Colonic mucosa (tissue), 4 donors: ENCODE results near the gene OPRL1. TPM values are rescaled to one million over a fixed set of nuclear protein-coding genes. Genes with fewer than 3 reads are reported as not detected.
"Not testable (repeated sequence)": the region's sequence is repeated elsewhere in the genome, so short reads cannot be mapped to it uniquely, and the experiment has no call there.

Experiments used
- DNase-seq: peaks from one replicate; pipeline ENCODE4 v3.0.0-alpha.2; 2020
- H3K27ac ChIP-seq: fragments of 200-600 bp; one replicate; pipeline ENCODE4 v1.8.0; 2021
- H3K27me3 ChIP-seq: fragments of 200-600 bp; one replicate; pipeline ENCODE4 v1.8.0; 2021
- H3K36me3 ChIP-seq: fragments of 200-600 bp; one replicate; pipeline ENCODE4 v1.8.0; 2021
- H3K4me1 ChIP-seq: fragments of 200-600 bp; one replicate; pipeline ENCODE4 v1.8.0; 2021; ENCODE audit warnings: mild to moderate bottlenecking
- H3K4me3 ChIP-seq: fragments of 200-600 bp; one replicate; pipeline ENCODE4 v1.8.0; 2021
- H3K9ac ChIP-seq, 2 donors: one replicate each; pipeline ENCODE4 v1.7.0; 2013; ENCODE audit warnings: control low read depth in 2 of 2, low read depth in 2 of 2, low read length in 2 of 2
- H3K9me3 ChIP-seq: fragments of 200-600 bp; one replicate; pipeline ENCODE4 v1.8.0; 2021
- CTCF ChIP-seq: fragments of 200-600 bp; IDR thresholded peaks from one replicate; pipeline ENCODE4 v1.8.0; 2022; ENCODE audit warnings: antibody characterized with exemption, mild to moderate bottlenecking
- intact Hi-C: fragments of 100-400 bp; cut with DNase I; formaldehyde crosslinking; loops from one replicate; pipeline ENCODE4 v1.14.1; 2022
- total RNA-seq, 2 donors: library from RNA; stranded (reverse); fragmentation: NEBNext Ultra II Directional in 1 of 2; extraction: Animal tissue kit (Norgen Biotek cat#: 25700) in 1 of 2; gene quantifications; one replicate each; pipeline ENCODE4 v1.2.1, GENCODE V29; 2021
- donor health status: healthy.
- donor health status: DM: no; HTN: no; CAD: no.
- donor health status: DM: no; HTN: no; CAD: no.

Gene OPRL1
- total RNA-seq, 2 donors from 2014 or later = 0.24 to 0.25 TPM

DNA sequence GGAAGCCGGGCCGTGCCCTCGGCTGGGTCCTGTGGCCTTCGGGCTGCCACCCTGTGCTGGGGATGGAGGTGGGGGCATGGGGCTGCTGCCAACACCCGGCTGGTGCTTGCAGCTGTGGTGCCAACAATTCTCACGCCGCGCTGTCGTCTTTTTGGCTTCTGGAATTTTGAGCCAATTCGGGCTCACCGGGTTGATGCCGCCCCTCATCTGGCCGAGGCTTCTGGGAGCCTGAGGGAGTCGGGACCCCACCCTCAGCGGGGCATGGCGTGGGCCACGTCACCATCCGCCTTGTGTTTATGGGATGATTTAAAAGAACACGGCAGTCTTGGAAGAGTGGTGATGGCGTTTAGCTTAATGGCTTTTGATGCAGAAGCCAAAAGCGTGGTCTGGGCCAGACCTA, 36.1 kb downstream of the OPRL1 start:
- TF ChIP-seq CTCF = no peak
- no peak overlapping the region for H3K27ac ChIP-seq
- H3K4me3 ChIP-seq = no peak overlapping the region

DNA sequence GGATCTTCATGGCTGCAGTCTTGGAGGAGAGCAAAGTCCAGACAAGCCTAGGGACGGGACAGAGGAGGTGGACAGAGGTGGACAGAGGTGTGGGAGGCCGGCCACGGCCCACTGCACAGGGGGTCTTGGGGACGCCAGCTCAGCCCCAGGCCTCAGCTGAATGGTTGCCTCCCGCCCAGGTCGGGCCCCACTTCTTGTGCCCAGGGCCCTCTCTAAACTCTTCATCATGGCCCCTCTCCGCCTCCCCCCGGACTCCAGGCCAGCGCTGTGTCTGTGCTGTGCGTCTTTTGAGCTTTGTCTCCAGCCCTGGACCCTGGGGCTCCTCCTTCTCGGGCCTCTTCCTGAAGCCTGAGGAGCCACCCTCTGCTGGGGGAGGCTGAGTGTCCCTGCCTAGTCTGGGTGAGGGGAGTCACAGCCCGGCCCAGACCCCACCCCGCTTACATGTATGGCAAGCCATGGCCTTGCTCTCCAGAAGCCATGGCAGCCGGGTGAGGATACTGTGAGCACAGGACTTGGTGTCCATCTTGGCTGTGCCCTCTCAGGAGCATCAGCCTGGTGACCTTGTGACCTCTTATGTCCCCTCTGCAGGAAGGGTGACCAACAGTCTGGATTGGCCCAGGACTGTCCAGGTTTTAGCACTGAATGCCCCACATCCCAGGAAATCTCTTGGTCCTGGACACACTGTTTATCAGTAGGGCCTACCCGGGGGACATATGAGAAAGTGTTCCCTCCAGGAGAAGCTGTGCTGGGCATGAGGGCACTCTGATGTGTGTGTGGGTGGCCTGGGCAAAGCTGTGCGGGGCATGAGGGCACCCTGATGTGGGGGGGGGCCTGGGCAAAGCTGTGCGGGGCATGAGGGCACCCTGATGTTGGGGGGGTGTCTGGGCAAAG, 36.9 kb downstream of the OPRL1 start:
- intact Hi-C loops = no loop called here
- H3K4me1 ChIP-seq = no peaks in the 10 kb centered on the region

More for the DNA sequence above, 36.1 kb downstream of the OPRL1 start:
- no peaks in the 10 kb centered on the region for H3K36me3 ChIP-seq
- no peaks in the 10 kb centered on the region for H3K4me1 ChIP-seq
- H3K27me3 ChIP-seq = no peaks in the 10 kb centered on the region
- no peaks in the 10 kb centered on the region for H3K9me3 ChIP-seq
- no peak overlapping the region for H3K9ac ChIP-seq
- intact Hi-C loops = no loop called here
- no peak for DNase-seq

GRCh38 chr20:64117432-64117777, 37.5 kb downstream of the OPRL1 start:
- H3K27me3 ChIP-seq, DNase-seq, H3K4me1 ChIP-seq, H3K9me3 ChIP-seq, H3K27ac ChIP-seq, H3K4me3 ChIP-seq, H3K9ac ChIP-seq, intact Hi-C loops, H3K36me3 ChIP-seq: not testable (repeated sequence)

More for the DNA sequence above, 36.9 kb downstream of the OPRL1 start:
- Histone ChIP-seq H3K9ac (no peak overlapping the region), H3K36me3 (no peaks in the 10 kb centered on the region), H3K27ac (no peak overlapping the region), H3K4me3 (no peak overlapping the region), H3K27me3 (no peaks in the 10 kb centered on the region), H3K9me3 (no peaks in the 10 kb centered on the region)
- no peak for DNase-seq
- TF ChIP-seq CTCF = no peak

GRCh38 chr20:64119301-64119680, 39.4 kb downstream of the OPRL1 start:
- Histone ChIP-seq H3K27me3 (no peaks in the 10 kb centered on the region), H3K4me1 (no peaks in the 10 kb centered on the region), H3K4me3 (no peak overlapping the region), H3K27ac (no peak overlapping the region), H3K36me3 (no peaks in the 10 kb centered on the region), H3K9ac (no peak overlapping the region), H3K9me3 (no peaks in the 10 kb centered on the region)
- no peak for DNase-seq
- TF ChIP-seq CTCF = no peak
- intact Hi-C loops = no loop called here

GRCh38 chr20:64119681-64120341, 39.9 kb downstream of the OPRL1 start:
- H3K36me3 ChIP-seq = no peaks in the 10 kb centered on the region
- H3K4me3 ChIP-seq = no peak overlapping the region
- no peaks in the 10 kb centered on the region for H3K27me3 ChIP-seq
- intact Hi-C loops = no loop called here
- DNase-seq = no peak
- no peaks in the 10 kb centered on the region for H3K9me3 ChIP-seq
- TF ChIP-seq CTCF = no peak
- no peaks in the 10 kb centered on the region for H3K4me1 ChIP-seq
- H3K9ac ChIP-seq = no peak overlapping the region
- H3K27ac ChIP-seq = no peak overlapping the region

DNA sequence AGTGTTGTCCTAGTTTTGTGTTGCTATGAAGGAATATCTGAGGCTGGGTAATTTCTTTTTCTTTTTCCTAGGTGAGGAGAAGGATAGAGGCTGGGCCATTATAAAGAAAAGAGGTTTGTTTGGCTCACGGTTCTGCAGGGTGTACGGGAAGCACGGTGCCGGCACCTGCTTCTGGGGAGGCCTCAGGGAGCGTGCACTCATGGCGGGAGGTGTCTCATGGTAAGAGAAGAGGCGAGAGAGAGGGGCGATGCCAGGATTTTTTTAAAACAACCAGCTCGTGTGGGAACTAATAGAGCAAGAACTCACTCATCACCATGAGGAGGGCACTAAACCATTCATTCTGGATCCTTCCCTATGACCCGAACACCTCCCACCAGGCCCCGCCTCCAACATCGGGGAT, 41.7 kb downstream of the OPRL1 start:
- no peaks in the 10 kb centered on the region for H3K4me1 ChIP-seq
- no peak overlapping the region for H3K27ac ChIP-seq
- no peaks in the 10 kb centered on the region for H3K27me3 ChIP-seq
- no peaks in the 10 kb centered on the region for H3K36me3 ChIP-seq
- no peak overlapping the region for H3K9ac ChIP-seq
- no peaks in the 10 kb centered on the region for H3K9me3 ChIP-seq
- intact Hi-C loops = no loop called here
- TF ChIP-seq CTCF = no peak
- no peak for DNase-seq
- H3K4me3 ChIP-seq = no peak overlapping the region

DNA sequence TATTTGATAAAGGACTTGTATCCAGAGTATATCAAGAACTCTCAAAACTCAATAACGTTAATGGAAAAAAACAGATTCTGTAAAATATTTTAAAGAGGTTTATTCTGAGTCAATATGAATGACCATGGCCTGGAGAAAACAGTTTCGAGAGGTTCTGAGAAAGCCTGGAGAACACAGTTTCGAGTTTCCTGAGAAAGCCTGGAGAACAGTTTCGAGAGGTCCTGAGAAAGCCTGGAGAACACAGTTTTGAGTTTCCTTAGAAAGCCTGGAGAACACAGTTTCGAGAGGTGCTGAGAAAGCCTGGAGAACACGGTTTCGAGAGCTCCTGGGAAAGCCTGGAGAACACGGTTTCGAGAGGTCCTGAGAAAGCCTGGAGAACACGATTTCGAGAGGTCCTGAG, 43.0 kb downstream of the OPRL1 start:
- H3K4me1 ChIP-seq = not testable (repeated sequence)

DNA sequence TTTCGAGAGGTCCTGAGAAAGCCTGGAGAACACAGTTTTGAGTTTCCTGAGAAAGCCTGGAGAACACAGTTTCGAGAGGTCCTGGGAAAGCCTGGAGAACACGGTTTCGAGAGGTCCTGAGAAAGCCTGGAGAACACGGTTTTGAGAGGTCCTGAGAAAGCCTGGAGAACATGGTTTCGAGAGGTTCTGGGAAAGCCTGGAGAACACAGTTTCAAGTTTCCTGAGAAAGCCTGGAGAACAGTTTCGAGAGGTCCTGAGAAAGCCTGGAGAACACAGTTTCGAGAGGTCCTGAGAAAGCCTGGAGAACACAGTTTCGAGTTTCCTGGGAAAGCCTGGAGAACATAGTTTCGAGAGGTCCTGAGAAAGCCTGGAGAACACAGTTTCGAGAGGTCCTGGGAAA, 43.6 kb downstream of the OPRL1 start:
- H3K9me3 ChIP-seq, H3K27ac ChIP-seq, H3K27me3 ChIP-seq, H3K9ac ChIP-seq, DNase-seq, H3K4me1 ChIP-seq, H3K4me3 ChIP-seq, intact Hi-C loops, H3K36me3 ChIP-seq: not testable (repeated sequence)

More for the DNA sequence above, 43.0 kb downstream of the OPRL1 start:
- H3K9ac ChIP-seq, H3K4me3 ChIP-seq, DNase-seq, H3K36me3 ChIP-seq, H3K27ac ChIP-seq, H3K27me3 ChIP-seq, intact Hi-C loops, H3K9me3 ChIP-seq: not testable (repeated sequence)
